Esophagus (tissue), 2 donors: ENCODE data around the gene LHX2. TPM values are rescaled to one million over a fixed set of nuclear protein-coding genes. Genes with fewer than 3 reads are reported as not detected.

Source experiments
- H3K27ac ChIP-seq, 2 donors: one replicate each; pipeline ENCODE4 v1.5.1; 2013; ENCODE audit warnings: low read depth in 2 of 2, mild to moderate bottlenecking in 2 of 2, inconsistent platforms in 1 of 2, low read length in 1 of 2, moderate library complexity in 1 of 2
- H3K27me3 ChIP-seq, 2 donors: one replicate each; pipeline ENCODE4 v1.6.1; 2013; ENCODE audit warnings: low read length in 2 of 2, control low read depth in 1 of 2, mild to moderate bottlenecking in 1 of 2; ENCODE audit not compliant: insufficient read depth in 2 of 2, control insufficient read depth in 1 of 2
- H3K36me3 ChIP-seq, 2 donors: one replicate each; pipeline ENCODE4 v1.6.1; 2013; ENCODE audit warnings: low read length in 1 of 2; ENCODE audit not compliant: control insufficient read depth in 2 of 2, insufficient read depth in 2 of 2
- H3K4me1 ChIP-seq, 2 donors: one replicate each; pipeline ENCODE4 v1.6.1; 2013; ENCODE audit warnings: low read length in 1 of 2; ENCODE audit not compliant: control insufficient read depth in 2 of 2, insufficient read depth in 2 of 2
- H3K4me3 ChIP-seq, 2 donors: one replicate each; pipeline ENCODE4 v1.5.1; 2013; ENCODE audit warnings: low read length in 2 of 2, mild to moderate bottlenecking in 2 of 2, low read depth in 1 of 2, moderate library complexity in 1 of 2
- H3K9me3 ChIP-seq, 2 donors: one replicate each; pipeline ENCODE4 v1.6.1; 2013; ENCODE audit warnings: mild to moderate bottlenecking in 2 of 2, low read depth in 1 of 2, low read length in 1 of 2, moderate library complexity in 1 of 2; ENCODE audit not compliant: control insufficient read depth in 2 of 2, insufficient read depth in 1 of 2
- WGBS, 2 donors: extraction: QIAGEN DNeasy Blood & Tissue Kit; methylation state at CpG; one replicate each; pipeline ENCODE4 v1.1.7; 2013; 5-methylcytosine and 5-hydroxymethylcytosine counted together
- polyA plus RNA-seq, 2 donors: library from polyadenylated mRNA; stranded (reverse); fragments of 200-250 nt; gene quantifications; one replicate each; pipeline ENCODE4 v1.2.3, GENCODE V29; 2013
- donor health status: healthy with polysubstance abuse.
- donor health status: Bipolar disorder and iron deficiency.

LHX2 gene
- polyA plus RNA-seq, 2 donors: not detected

GRCh38 chr9:124046189-124046588, 34.6 kb downstream of the LHX2 start:
- Histone ChIP-seq H3K27ac (no peak overlapping the region), H3K4me3 (no peak overlapping the region), H3K27me3 (peaks cover 0 to 4% of the 10 kb centered on the region in 2 donors), H3K36me3 (no peaks in the 10 kb centered on the region), H3K4me1 (peaks cover 0 to 3% of the 10 kb centered on the region in 2 donors), H3K9me3 (peaks cover 0 to 3% of the 10 kb centered on the region in 2 donors)
- WGBS, 2 donors: 65 to 73% methylated on average over 10 of the region's 10 CpGs

GRCh38 chr9:124047251-124047672, 35.7 kb downstream of the LHX2 start:
- peaks cover 0 to 2% of the 10 kb centered on the region in 2 donors for H3K27me3 ChIP-seq

GRCh38 chr9:124050955-124051354, 39.4 kb downstream of the LHX2 start:
- H3K27ac ChIP-seq: no peak overlapping the region
- no peaks in the 10 kb centered on the region for H3K27me3 ChIP-seq
- H3K36me3 ChIP-seq: no peaks in the 10 kb centered on the region
- H3K9me3 ChIP-seq: no peaks in the 10 kb centered on the region
- no peak overlapping the region for H3K4me3 ChIP-seq
- no peaks in the 10 kb centered on the region for H3K4me1 ChIP-seq
- 63 to 79% methylated on average over 1 of the region's 1 CpG for WGBS, 2 donors

More at GRCh38 chr9:124047251-124047672, 35.7 kb downstream of the LHX2 start:
- WGBS, 2 donors: 72 to 79% methylated on average over 8 of the region's 8 CpGs
- H3K4me1 ChIP-seq: no peaks in the 10 kb centered on the region
- H3K36me3 ChIP-seq: no peaks in the 10 kb centered on the region
- H3K4me3 ChIP-seq: no peak overlapping the region
- no peaks in the 10 kb centered on the region for H3K9me3 ChIP-seq
- H3K27ac ChIP-seq: no peak overlapping the region

GRCh38 chr9:124052401-124052800, 40.8 kb downstream of the LHX2 start:
- WGBS, 2 donors: 82 to 96% methylated on average over 5 of the region's 5 CpGs

GRCh38 chr9:124054582-124055227, 43.1 kb downstream of the LHX2 start:
- Histone ChIP-seq H3K9me3 (no peaks in the 10 kb centered on the region), H3K4me3 (no peak overlapping the region), H3K4me1 (no peaks in the 10 kb centered on the region), H3K27ac (no peak overlapping the region), H3K36me3 (no peaks in the 10 kb centered on the region), H3K27me3 (no peaks in the 10 kb centered on the region)
- 63 to 64% methylated on average over 7 of the region's 7 CpGs for WGBS, 2 donors

More at GRCh38 chr9:124052401-124052800, 40.8 kb downstream of the LHX2 start:
- H3K4me1 ChIP-seq: no peaks in the 10 kb centered on the region
- H3K36me3 ChIP-seq: no peaks in the 10 kb centered on the region
- no peaks in the 10 kb centered on the region for H3K27me3 ChIP-seq
- H3K27ac ChIP-seq: no peak overlapping the region
- H3K9me3 ChIP-seq: no peaks in the 10 kb centered on the region
- H3K4me3 ChIP-seq: no peak overlapping the region

GRCh38 chr9:124060844-124061605, 49.5 kb downstream of the LHX2 start:
- Histone ChIP-seq H3K4me1 (no peaks in the 10 kb centered on the region), H3K4me3 (no peak overlapping the region), H3K27me3 (peaks cover 0 to 3% of the 10 kb centered on the region in 2 donors), H3K36me3 (no peaks in the 10 kb centered on the region), H3K27ac (no peak overlapping the region), H3K9me3 (no peaks in the 10 kb centered on the region)
- 74 to 75% methylated on average over 21 of the region's 21 CpGs for WGBS, 2 donors

- H3K36me3 ChIP-seq: no peaks in the 10 kb centered on the region
- peaks cover 0 to 3% of the 10 kb centered on the region in 2 donors for H3K27me3 ChIP-seq
- no peak overlapping the region for H3K4me3 ChIP-seq
- H3K27ac ChIP-seq: no peak overlapping the region
- no peaks in the 10 kb centered on the region for H3K9me3 ChIP-seq
- 87 to 95% methylated on average over 2 of the region's 2 CpGs for WGBS, 2 donors
- H3K4me1 ChIP-seq: no peaks in the 10 kb centered on the region
Measured at GRCh38 chr9:124062172-124062571, 50.6 kb downstream of the LHX2 start.

- no peaks in the 10 kb centered on the region for H3K36me3 ChIP-seq
- 84 to 85% methylated on average over 13 of the region's 13 CpGs for WGBS, 2 donors
- no peak overlapping the region for H3K4me3 ChIP-seq
- H3K27ac ChIP-seq: no peak overlapping the region
- H3K27me3 ChIP-seq: peaks cover 0 to 2% of the 10 kb centered on the region in 2 donors
- H3K9me3 ChIP-seq: no peaks in the 10 kb centered on the region
- H3K4me1 ChIP-seq: no peaks in the 10 kb centered on the region
Measured at GRCh38 chr9:124066783-124067577, 55.4 kb downstream of the LHX2 start.

GRCh38 chr9:124068251-124068650, 56.7 kb downstream of the LHX2 start:
- H3K4me3 ChIP-seq: no peak overlapping the region

More at GRCh38 chr9:124068251-124068650, 56.7 kb downstream of the LHX2 start:
- Histone ChIP-seq H3K9me3 (no peaks in the 10 kb centered on the region), H3K27ac (no peak overlapping the region), H3K36me3 (no peaks in the 10 kb centered on the region), H3K4me1 (no peaks in the 10 kb centered on the region), H3K27me3 (no peaks in the 10 kb centered on the region)
- 87 to 89% methylated on average over 3 of the region's 3 CpGs for WGBS, 2 donors
